SK-N-SH (cell line): ENCODE data around the gene HMGB1. TPM values are rescaled to one million over a fixed set of nuclear protein-coding genes. Genes with fewer than 3 reads are reported as not detected.

Source experiments
- CTCF ChIA-PET: fragments of 300-600, 350-600 bp; formaldehyde crosslinking; extraction: SDS; loops from one replicate; lab custom pipeline; 2021; lab: Yijun Ruan, JAX
- POLR2A ChIA-PET: fragments of 350-600 bp; sonication (Branson Sonifier 250); formaldehyde crosslinking; extraction: SDS; loops from one replicate; lab custom pipeline; 2020; ENCODE audit warnings: antibody characterized with exemption, inconsistent platforms; lab: Yijun Ruan, JAX
- DNase-seq: peaks from one replicate; pipeline ENCODE4 v3.0.0; 2012
- H2AFZ ChIP-seq: fragments of 200-600 bp; sonication (generic); 2 replicates; pipeline ENCODE4 v1.8.1; 2016; ENCODE audit warnings: antibody characterized with exemption, mild to moderate bottlenecking, low read depth
- H3F3A ChIP-seq: fragments of 200-600 bp; sonication (generic); replicated peaks from 2 replicates; pipeline ENCODE3; 2016; ENCODE audit warnings: antibody characterized with exemption, mild to moderate bottlenecking; ENCODE audit not compliant: insufficient read depth
- H3K27ac ChIP-seq, 2 experiments: fragments of 200-500 bp in 1 of 2; fragments of 200-600 bp in 1 of 2; sonication (Bioruptor generic) in 1 of 2; sonication (generic), shearing (Covaris generic) in 1 of 2; 2 replicates each; pipeline versions ENCODE4 v1.5.1 to v1.6.1; 2014 to 2016; ENCODE audit warnings: low read depth in 2 of 2, inconsistent platforms in 1 of 2, low read length in 1 of 2, mild to moderate bottlenecking in 1 of 2, mixed read lengths in 1 of 2
- H3K27me3 ChIP-seq: fragments of 200-600 bp; sonication (generic), shearing (Covaris generic); 2 replicates; pipeline ENCODE4 v1.6.1; 2016; ENCODE audit warnings: mixed run types; ENCODE audit not compliant: insufficient read depth
- H3K36me3 ChIP-seq, 2 experiments: fragments of 200-500 bp in 1 of 2; fragments of 200-600 bp in 1 of 2; sonication (Bioruptor generic) in 1 of 2; sonication (generic) in 1 of 2; replicated peaks in 1 of 2; 2 replicates each; pipeline versions ENCODE3 to v1.5.1; 2014 to 2016; ENCODE audit warnings: low read length in 1 of 2, mild to moderate bottlenecking in 1 of 2; ENCODE audit not compliant: insufficient read depth in 2 of 2, control insufficient read depth in 1 of 2
- H3K4me1 ChIP-seq, 2 experiments: fragments of 200-500 bp in 1 of 2; fragments of 200-600 bp in 1 of 2; sonication (Bioruptor generic) in 1 of 2; sonication (generic), shearing (Covaris generic) in 1 of 2; 2 replicates each; pipeline versions ENCODE4 v1.5.1 to v1.6.1; 2014 to 2016; ENCODE audit warnings: low read depth in 1 of 2, low read length in 1 of 2, mixed run types in 1 of 2; ENCODE audit not compliant: insufficient read depth in 2 of 2, control insufficient read depth in 1 of 2
- H3K4me2 ChIP-seq: fragments of 200-600 bp; sonication (generic), shearing (Covaris generic); 2 replicates; pipeline ENCODE4 v1.6.1; 2017; ENCODE audit warnings: mixed run types
- H3K4me3 ChIP-seq, 2 experiments: fragments of 200-500 bp in 1 of 2; fragments of 200-600 bp in 1 of 2; sonication (Bioruptor generic) in 1 of 2; sonication (generic), shearing (Covaris generic) in 1 of 2; 2 replicates each; pipeline versions ENCODE4 v1.5.1 to v1.8.1; 2014 to 2016; ENCODE audit warnings: low read depth in 2 of 2, inconsistent platforms in 1 of 2, low read length in 1 of 2, mild to moderate bottlenecking in 1 of 2, mixed read lengths in 1 of 2, moderate library complexity in 1 of 2
- H3K79me2 ChIP-seq: fragments of 200-600 bp; sonication (generic); 2 replicates; pipeline ENCODE4 v1.8.1; 2017; ENCODE audit warnings: mild to moderate bottlenecking; ENCODE audit not compliant: insufficient read depth
- H3K9ac ChIP-seq: fragments of 200-600 bp; sonication (generic); 2 replicates; pipeline ENCODE4 v1.6.1; 2017; ENCODE audit warnings: mixed run types
- H3K9me2 ChIP-seq: fragments of 200-600 bp; sonication (generic); 2 replicates; pipeline ENCODE4 v1.6.1; 2017; ENCODE audit warnings: mixed run types
- H3K9me3 ChIP-seq: fragments of 200-600 bp; sonication (generic); 2 replicates; pipeline ENCODE4 v1.6.1; 2017; ENCODE audit warnings: mixed run types, mild to moderate bottlenecking, moderate library complexity
- H4K20me1 ChIP-seq: fragments of 200-600 bp; sonication (generic); 2 replicates; pipeline ENCODE4 v1.6.1; 2017; ENCODE audit warnings: mild to moderate bottlenecking, mixed run types; ENCODE audit not compliant: insufficient read depth
- CHD2 ChIP-seq: fragments of 150-350 bp; IDR thresholded peaks from 2 replicates; pipeline ENCODE4 v1.6.1; 2018; ENCODE audit warnings: low read length; ENCODE audit not compliant: partially characterized antibody
- CTCF ChIP-seq: fragments of 200-600 bp; sonication (generic); IDR thresholded peaks from 2 replicates; pipeline ENCODE4 v1.6.1; 2017; ENCODE audit warnings: antibody characterized with exemption, mild to moderate bottlenecking, moderate library complexity
- ELF1 ChIP-seq: IDR thresholded peaks from 2 replicates; pipeline ENCODE4 v1.4.0; 2012
- EP300 ChIP-seq, 2 experiments: IDR thresholded peaks; 2 replicates each; pipeline versions ENCODE4 v1.4.0 to v1.6.1; 2012; ENCODE audit warnings: borderline replicate concordance in 1 of 2, low read depth in 1 of 2, low read length in 1 of 2
- EZH2phosphoT487 ChIP-seq: fragments of 200-600 bp; sonication (generic); IDR thresholded peaks from 2 replicates; pipeline ENCODE4 v1.6.1; 2017; ENCODE audit warnings: low read depth, mixed run types, mild to moderate bottlenecking, antibody characterized with exemption, moderate library complexity, borderline replicate concordance
- FOXJ3 ChIP-seq: sonication (generic); formaldehyde crosslinking; IDR thresholded peaks from 2 replicates; pipeline ENCODE4 v1.5.1; 2020; ENCODE audit warnings: mild to moderate bottlenecking, missing genetic modification reagents
- FOXM1 ChIP-seq: IDR thresholded peaks from 2 replicates; pipeline ENCODE4 v1.4.0; 2012; ENCODE audit warnings: low read depth, mild to moderate bottlenecking
- GABPA ChIP-seq: IDR thresholded peaks from 2 replicates; pipeline ENCODE4 v1.4.0; 2012; ENCODE audit warnings: low read depth, mild to moderate bottlenecking
- GATA2 ChIP-seq: sonication (generic); formaldehyde crosslinking; IDR thresholded peaks from 2 replicates; pipeline ENCODE4 v1.5.0; 2020; ENCODE audit warnings: mild to moderate bottlenecking, missing genetic modification reagents
- IRF3 ChIP-seq: fragments of 150-350 bp; IDR thresholded peaks from 2 replicates; pipeline ENCODE4 v1.6.1; 2016; ENCODE audit warnings: mild to moderate bottlenecking, low read depth, low read length
- JUND ChIP-seq: IDR thresholded peaks from 2 replicates; pipeline ENCODE4 v1.4.0; 2012
- MEF2A ChIP-seq: IDR thresholded peaks from 2 replicates; pipeline ENCODE4 v1.4.0; 2012; ENCODE audit warnings: low read depth, borderline replicate concordance
- MXI1 ChIP-seq: IDR thresholded peaks from 2 replicates; pipeline ENCODE4 v1.6.1; 2012; ENCODE audit warnings: mild to moderate bottlenecking, low read depth, low read length, improper control_type of control experiment
- NFIC ChIP-seq: IDR thresholded peaks from 2 replicates; pipeline ENCODE4 v1.4.0; 2012; ENCODE audit warnings: borderline replicate concordance
- NRF1 ChIP-seq: IDR thresholded peaks from 2 replicates; pipeline ENCODE4 v1.6.1; 2012; ENCODE audit warnings: low read depth, mild to moderate bottlenecking, low read length
- POLR2AphosphoS5 ChIP-seq: IDR thresholded peaks from 2 replicates; pipeline ENCODE4 v1.6.1; 2012; ENCODE audit warnings: low read depth, low read length
- RCOR1 ChIP-seq: fragments of 150-350 bp; IDR thresholded peaks from 2 replicates; pipeline ENCODE4 v1.6.1; 2017; ENCODE audit warnings: antibody characterized with exemption, low read length
- RFX5 ChIP-seq: IDR thresholded peaks from 2 replicates; pipeline ENCODE4 v1.6.1; 2012; ENCODE audit warnings: mild to moderate bottlenecking, improper control_type of control experiment, low read length
- SIN3A ChIP-seq: IDR thresholded peaks from 2 replicates; pipeline ENCODE4 v1.6.1; 2012; ENCODE audit warnings: low read depth, mild to moderate bottlenecking, low read length, moderate library complexity, borderline replicate concordance
- SMC3 ChIP-seq: IDR thresholded peaks from 2 replicates; pipeline ENCODE4 v1.6.1; 2012; ENCODE audit warnings: low read depth, low read length, improper control_type of control experiment
- TAF1 ChIP-seq: IDR thresholded peaks from 2 replicates; pipeline ENCODE4 v1.6.1; 2012; ENCODE audit warnings: low read depth, mild to moderate bottlenecking, low read length, moderate library complexity, borderline replicate concordance
- TCF12 ChIP-seq: IDR thresholded peaks from 2 replicates; pipeline ENCODE4 v1.4.0; 2012
- TEAD4 ChIP-seq: IDR thresholded peaks from 2 replicates; pipeline ENCODE4 v1.4.0; 2012; ENCODE audit warnings: mild to moderate bottlenecking, borderline replicate concordance; ENCODE audit not compliant: insufficient read depth
- USF1 ChIP-seq: IDR thresholded peaks from 2 replicates; pipeline ENCODE4 v1.4.0; 2012; ENCODE audit warnings: low read depth, borderline replicate concordance
- YY1 ChIP-seq: IDR thresholded peaks from 2 replicates; pipeline ENCODE4 v1.4.0; 2012; ENCODE audit warnings: low read depth, mild to moderate bottlenecking
- ZBTB33 ChIP-seq: IDR thresholded peaks from 2 replicates; pipeline ENCODE4 v1.4.0; 2012; ENCODE audit warnings: low read depth, borderline replicate concordance
- WGBS: methylation state at CpG from one replicate; pipeline ENCODE4 v1.1.6; 2017; ENCODE audit warnings: low lambda C conversion rate; 5-methylcytosine and 5-hydroxymethylcytosine counted together
- polyA plus RNA-seq, 3 experiments: library from polyadenylated mRNA; depleted of rRNA; stranded (reverse); fragments of >200 nt; gene quantifications; 2 replicates each; pipeline ENCODE4 v1.2.3, GENCODE V29; 2012
- TF ChIP-seq, protein P1 (sequence below): IDR thresholded peaks from 2 replicates; pipeline ENCODE4 v1.4.0; 2012; ENCODE audit warnings: low read depth

HMGB1 gene
- 166 and 193 TPM in 2 replicates for polyA plus RNA-seq (2012; rRNA removed)
- 261 and 301 TPM in 2 replicates for polyA plus RNA-seq (2012; cell fraction: cytosol; rRNA removed)
- 122 and 230 TPM in 2 replicates for polyA plus RNA-seq (2012; cell fraction: nucleus; rRNA removed)

- H3K9me2 ChIP-seq: no peaks in the 10 kb centered on the region
- no peak for TF ChIP-seq JUND
- no peak for TF ChIP-seq TEAD4
- TF ChIP-seq FOXJ3: no peak
- TF ChIP-seq NRF1: no peak
- no peak for TF ChIP-seq YY1
- no peak for TF ChIP-seq FOXM1
- TF ChIP-seq MXI1: peak; percentile 100
- no peak for TF ChIP-seq GATA2
- no peak for TF ChIP-seq EZH2phosphoT487
- no peak for TF ChIP-seq TCF12
- no peak for TF ChIP-seq NFIC
- TF ChIP-seq IRF3: peak; percentile 65; the same call in 1 of the 2 replicates
- TF ChIP-seq RCOR1: no peak
- TF ChIP-seq TAF1: 0 out of 2 replicates have a peak, but pooled peaks have one; percentile 85
- TF ChIP-seq USF1: no peak
- TF ChIP-seq CTCF: no peak
- peak; percentile 77 for TF ChIP-seq CHD2
- TF ChIP-seq SMC3: no peak
- peak; percentile 89 for TF ChIP-seq POLR2AphosphoS5
- no peak for TF ChIP-seq ZBTB33
- TF ChIP-seq EP300 (IDR thresholded peaks at IDR 0.05; ENCODE audit: borderline replicate concordance in 1 of 2, low read depth in 1 of 2, low read length in 1 of 2): no peak
- TF ChIP-seq, protein P1, sequence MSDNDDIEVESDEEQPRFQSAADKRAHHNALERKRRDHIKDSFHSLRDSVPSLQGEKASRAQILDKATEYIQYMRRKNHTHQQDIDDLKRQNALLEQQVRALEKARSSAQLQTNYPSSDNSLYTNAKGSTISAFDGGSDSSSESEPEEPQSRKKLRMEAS: peak; percentile 72; the same call in 1 of the 2 replicates
- peak; percentile 91 for TF ChIP-seq RFX5
- TF ChIP-seq ELF1: no peak
- no peak for TF ChIP-seq MEF2A
- no peak for TF ChIP-seq GABPA
- peak; percentile 100 for TF ChIP-seq SIN3A
Observed at GRCh38 chr13:30465593-30466357, at the start of gene HMGB1. TSS of gene HMGB1 (minus strand) at chr13:30465936. CDS start at chr13:30463680, 2,256 bp downstream.

More at GRCh38 chr13:30465593-30466357, at the start of gene HMGB1:
- peaks cover 13 to 23% of the 10 kb centered on the region in 2 experiments; a peak in 3 of 4 replicates for H3K4me1 ChIP-seq
- H3K79me2 ChIP-seq: peaks cover 35% of the 10 kb centered on the region
- H3F3A ChIP-seq: peaks cover 27% of the 10 kb centered on the region
- H3K4me3 ChIP-seq: peak within 1 kb of the TSS; percentile 68 to 92
- peak within 1 kb of the TSS; percentile 84 for H3K4me2 ChIP-seq
- H3K27ac ChIP-seq: peak within 1 kb of the TSS; percentile 97 to 98
- peak; percentile 88 for DNase-seq
- H3K9ac ChIP-seq: peak within 1 kb of the TSS; percentile 98
- peak within 1 kb of the TSS; percentile 79; the same call in 1 of the 2 replicates for H2AFZ ChIP-seq
- ChIA-PET POLR2A (interaction anchor here (0.7 to 1.9 kb wide), 7 partner anchors 10 to 327 kb away, joined by 3 to 25 read pairs (median 3); partner anchors contain the start of genes UBE2L5 and USPL1), CTCF (no interaction called here)
- no peaks in the 10 kb centered on the region for H3K27me3 ChIP-seq
- H3K36me3 ChIP-seq: peaks cover 19 to 25% of the 10 kb centered on the region in 2 experiments
- H3K9me3 ChIP-seq: no peaks in the 10 kb centered on the region
- peaks cover 11% of the 10 kb centered on the region; the same call in 1 of the 2 replicates for H4K20me1 ChIP-seq
- whole genome bisulfite sequencing: 0% methylated on average over 15 of the region's 57 CpGs
